ENCODE measurements around the gene ZNF79.

The ZNF79 gene

GRCh38 chr9:127482662-127483061 is 58.5 kb downstream of the ZNF79 start:
- H3K9ac ChIP-seq (ENCODE audit: low read depth, low read length, poor library complexity) = no peak overlapping the region
- no peak overlapping the region for H3K4ac ChIP-seq (ENCODE audit: low read length)
- no peaks in the 10 kb centered on the region for H3K4me1 ChIP-seq (ENCODE audit: control insufficient read depth in 2 of 2, insufficient read depth in 1 of 2, low read depth in 1 of 2, low read length in 2 of 2)
- H3K4me2 ChIP-seq (ENCODE audit: insufficient read depth, low read length, poor library complexity, severe bottlenecking) = no peak overlapping the region
- no peak overlapping the region for H2BK5ac ChIP-seq (ENCODE audit: low read length)
- no peaks in the 10 kb centered on the region for H3K79me1 ChIP-seq (ENCODE audit: low read depth, low read length)
- no peak for DNase-seq (ENCODE audit: low spot score)
- H3K27me3 ChIP-seq (ENCODE audit: control insufficient read depth in 3 of 3, insufficient read depth in 3 of 3, low read depth in 1 of 3, low read length in 3 of 3) = no peaks in the 10 kb centered on the region
- no peak overlapping the region for H3K27ac ChIP-seq (replicated peaks; ENCODE audit: low read length)
- H2AFZ ChIP-seq (ENCODE audit: low read length) = no peak overlapping the region
- peaks cover 7 to 53% of the 10 kb centered on the region in 2 donors for H3K36me3 ChIP-seq (replicated peaks in 1 of 2; ENCODE audit: control insufficient read depth in 2 of 2, insufficient read depth in 2 of 2, low read length in 2 of 2)
- H2AK5ac ChIP-seq (ENCODE audit: low read depth, low read length) = no peak overlapping the region
- no peak overlapping the region for H2BK15ac ChIP-seq (ENCODE audit: low read length)
- H3K14ac ChIP-seq (ENCODE audit: low read length) = no peak overlapping the region
- H4K8ac ChIP-seq (ENCODE audit: low read depth, low read length) = no peak overlapping the region
- H3K9me3 ChIP-seq (replicated peaks in 1 of 2; ENCODE audit: control insufficient read depth in 2 of 2, insufficient read depth in 1 of 2, low read depth in 1 of 2, low read length in 2 of 2) = no peaks in the 10 kb centered on the region
- no peak overlapping the region for H3K4me3 ChIP-seq (ENCODE audit: low read length in 2 of 2)
- no peak overlapping the region for H2BK120ac ChIP-seq (ENCODE audit: low read depth, low read length)
- H2BK12ac ChIP-seq (ENCODE audit: low read length) = no peak overlapping the region
- no peak overlapping the region for H3K23ac ChIP-seq (ENCODE audit: low read depth, low read length, poor library complexity)
- H4K91ac ChIP-seq (ENCODE audit: low read depth, low read length, poor library complexity) = no peak overlapping the region
- no CpG with 5 or more reads among the region's 9 CpGs for WGBS, 2 donors (ENCODE audit: extremely low coverage in 2 of 2, insufficient read length in 2 of 2, insufficient replicate concordance in 1 of 2)
- no peak overlapping the region for H3K18ac ChIP-seq (ENCODE audit: low read length)

DNA sequence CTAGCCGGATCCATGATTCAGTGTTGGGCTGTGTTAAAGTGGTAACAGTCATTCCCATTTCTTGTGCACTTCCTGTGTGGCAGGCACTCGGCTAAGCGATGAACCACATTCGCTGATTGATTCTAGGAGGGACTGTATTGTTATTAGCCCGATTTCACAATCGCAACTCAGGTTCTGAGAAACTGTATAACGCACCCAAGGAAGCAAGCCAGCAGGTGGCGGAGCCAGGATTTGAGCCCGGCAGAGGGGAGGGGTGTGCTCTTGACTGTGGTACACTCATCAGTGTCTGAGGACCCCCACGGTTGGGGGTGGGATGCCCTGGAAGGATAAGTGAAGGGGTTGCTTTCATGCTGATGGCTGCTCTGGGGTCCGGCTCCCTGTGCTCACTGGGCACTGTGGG is 61.8 kb downstream of the ZNF79 start:
- Histone ChIP-seq H3K36me3 (replicated peaks in 1 of 2; ENCODE audit: control insufficient read depth in 2 of 2, insufficient read depth in 2 of 2, low read length in 2 of 2) (peaks cover 0 to 28% of the 10 kb centered on the region in 2 donors), H3K4me3 (ENCODE audit: low read length in 2 of 2) (peak overlapping the region in 1 of 2 donors; percentile 1), H3K18ac (ENCODE audit: low read length) (no peak overlapping the region), H2BK5ac (ENCODE audit: low read length) (no peak overlapping the region), H3K27me3 (ENCODE audit: control insufficient read depth in 3 of 3, insufficient read depth in 3 of 3, low read depth in 1 of 3, low read length in 3 of 3) (no peaks in the 10 kb centered on the region), H3K9ac (ENCODE audit: low read depth, low read length, poor library complexity) (no peak overlapping the region), H3K4me1 (ENCODE audit: control insufficient read depth in 2 of 2, insufficient read depth in 1 of 2, low read depth in 1 of 2, low read length in 2 of 2) (peaks cover 0 to 2% of the 10 kb centered on the region in 2 donors), H2AK5ac (ENCODE audit: low read depth, low read length) (no peak overlapping the region), H2BK12ac (ENCODE audit: low read length) (no peak overlapping the region), H3K23ac (ENCODE audit: low read depth, low read length, poor library complexity) (no peak overlapping the region), H2AFZ (ENCODE audit: low read length) (no peak overlapping the region), H4K91ac (ENCODE audit: low read depth, low read length, poor library complexity) (no peak overlapping the region), H3K27ac (replicated peaks; ENCODE audit: low read length) (no peak overlapping the region), H3K9me3 (replicated peaks in 1 of 2; ENCODE audit: control insufficient read depth in 2 of 2, insufficient read depth in 1 of 2, low read depth in 1 of 2, low read length in 2 of 2) (no peaks in the 10 kb centered on the region), H2BK120ac (ENCODE audit: low read depth, low read length) (no peak overlapping the region), H3K79me1 (ENCODE audit: low read depth, low read length) (no peaks in the 10 kb centered on the region), H3K14ac (ENCODE audit: low read length) (no peak overlapping the region), H4K8ac (ENCODE audit: low read depth, low read length) (no peak overlapping the region), H3K4me2 (ENCODE audit: insufficient read depth, low read length, poor library complexity, severe bottlenecking) (no peak overlapping the region), H2BK15ac (ENCODE audit: low read length) (no peak overlapping the region), H3K4ac (ENCODE audit: low read length) (no peak overlapping the region)
- no peak for DNase-seq (ENCODE audit: low spot score)
- no CpG with 5 or more reads among the region's 11 CpGs for WGBS, 2 donors (ENCODE audit: extremely low coverage in 2 of 2, insufficient read length in 2 of 2, insufficient replicate concordance in 1 of 2)

DNA sequence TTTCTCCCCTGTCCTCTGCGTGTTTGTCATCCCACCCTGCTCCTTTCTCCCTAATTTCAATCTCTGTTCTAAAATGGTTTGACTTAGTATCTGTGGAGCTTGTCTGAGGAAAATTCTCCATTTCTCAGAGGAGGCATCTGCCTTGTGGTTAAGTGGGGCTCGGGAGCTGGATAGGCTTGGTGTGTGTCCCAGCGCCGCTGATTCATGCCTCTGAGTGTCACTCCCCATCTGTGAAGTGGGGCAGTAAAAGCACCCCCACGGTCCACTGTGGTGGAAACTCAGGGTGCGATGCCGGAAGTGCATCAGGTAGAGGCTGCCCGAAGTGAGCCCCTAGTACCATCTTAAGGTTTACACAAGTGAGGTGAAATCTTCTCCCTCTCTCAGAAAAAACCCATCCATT is 64.8 kb downstream of the ZNF79 start:
- no peak overlapping the region for H4K91ac ChIP-seq (ENCODE audit: low read depth, low read length, poor library complexity)
- H3K27ac ChIP-seq (replicated peaks; ENCODE audit: low read length) = no peak overlapping the region
- no peaks in the 10 kb centered on the region for H3K27me3 ChIP-seq (ENCODE audit: control insufficient read depth in 3 of 3, insufficient read depth in 3 of 3, low read depth in 1 of 3, low read length in 3 of 3)
- no peak overlapping the region for H3K23ac ChIP-seq (ENCODE audit: low read depth, low read length, poor library complexity)
- H2BK5ac ChIP-seq (ENCODE audit: low read length) = no peak overlapping the region
- H3K36me3 ChIP-seq (replicated peaks in 1 of 2; ENCODE audit: control insufficient read depth in 2 of 2, insufficient read depth in 2 of 2, low read length in 2 of 2) = peaks cover 3 to 23% of the 10 kb centered on the region in 2 donors
- H3K4me3 ChIP-seq (ENCODE audit: low read length in 2 of 2) = no peak overlapping the region
- H4K8ac ChIP-seq (ENCODE audit: low read depth, low read length) = no peak overlapping the region
- H3K4ac ChIP-seq (ENCODE audit: low read length) = no peak overlapping the region
- no peak overlapping the region for H3K4me2 ChIP-seq (ENCODE audit: insufficient read depth, low read length, poor library complexity, severe bottlenecking)
- no peaks in the 10 kb centered on the region for H3K9me3 ChIP-seq (replicated peaks in 1 of 2; ENCODE audit: control insufficient read depth in 2 of 2, insufficient read depth in 1 of 2, low read depth in 1 of 2, low read length in 2 of 2)
- no peak overlapping the region for H2BK120ac ChIP-seq (ENCODE audit: low read depth, low read length)
- no peak overlapping the region for H3K9ac ChIP-seq (ENCODE audit: low read depth, low read length, poor library complexity)
- no peaks in the 10 kb centered on the region for H3K79me1 ChIP-seq (ENCODE audit: low read depth, low read length)
- no peak overlapping the region for H2AFZ ChIP-seq (ENCODE audit: low read length)
- H3K18ac ChIP-seq (ENCODE audit: low read length) = no peak overlapping the region
- no CpG with 5 or more reads among the region's 8 CpGs for WGBS, 2 donors (ENCODE audit: extremely low coverage in 2 of 2, insufficient read length in 2 of 2, insufficient replicate concordance in 1 of 2)
- H2AK5ac ChIP-seq (ENCODE audit: low read depth, low read length) = no peak overlapping the region
- no peak for DNase-seq (ENCODE audit: low spot score)
- H2BK15ac ChIP-seq (ENCODE audit: low read length) = no peak overlapping the region
- H2BK12ac ChIP-seq (ENCODE audit: low read length) = no peak overlapping the region
- peaks cover 5 to 7% of the 10 kb centered on the region in 2 donors for H3K4me1 ChIP-seq (ENCODE audit: control insufficient read depth in 2 of 2, insufficient read depth in 1 of 2, low read depth in 1 of 2, low read length in 2 of 2)
- no peak overlapping the region for H3K14ac ChIP-seq (ENCODE audit: low read length)

- Histone ChIP-seq H2AFZ (ENCODE audit: low read length) (peak overlapping the region; percentile 43), H3K79me1 (ENCODE audit: low read depth, low read length) (no peaks in the 10 kb centered on the region), H4K8ac (ENCODE audit: low read depth, low read length) (no peak overlapping the region), H2BK120ac (ENCODE audit: low read depth, low read length) (no peak overlapping the region), H3K18ac (ENCODE audit: low read length) (no peak overlapping the region), H3K4me2 (ENCODE audit: insufficient read depth, low read length, poor library complexity, severe bottlenecking) (no peak overlapping the region), H3K4ac (ENCODE audit: low read length) (no peak overlapping the region), H2BK5ac (ENCODE audit: low read length) (no peak overlapping the region), H3K9ac (ENCODE audit: low read depth, low read length, poor library complexity) (peak overlapping the region; percentile 71), H4K91ac (ENCODE audit: low read depth, low read length, poor library complexity) (no peak overlapping the region), H3K4me3 (ENCODE audit: low read length in 2 of 2) (no peak overlapping the region), H3K9me3 (replicated peaks in 1 of 2; ENCODE audit: control insufficient read depth in 2 of 2, insufficient read depth in 1 of 2, low read depth in 1 of 2, low read length in 2 of 2) (no peaks in the 10 kb centered on the region), H2BK12ac (ENCODE audit: low read length) (no peak overlapping the region), H3K14ac (ENCODE audit: low read length) (no peak overlapping the region), H3K27me3 (ENCODE audit: control insufficient read depth in 3 of 3, insufficient read depth in 3 of 3, low read depth in 1 of 3, low read length in 3 of 3) (no peaks in the 10 kb centered on the region), H2BK15ac (ENCODE audit: low read length) (no peak overlapping the region), H2AK5ac (ENCODE audit: low read depth, low read length) (no peak overlapping the region), H3K27ac (replicated peaks; ENCODE audit: low read length) (no peak overlapping the region), H3K36me3 (replicated peaks in 1 of 2; ENCODE audit: control insufficient read depth in 2 of 2, insufficient read depth in 2 of 2, low read length in 2 of 2) (peaks cover 6 to 25% of the 10 kb centered on the region in 2 donors), H3K23ac (ENCODE audit: low read depth, low read length, poor library complexity) (no peak overlapping the region), H3K4me1 (ENCODE audit: control insufficient read depth in 2 of 2, insufficient read depth in 1 of 2, low read depth in 1 of 2, low read length in 2 of 2) (peaks cover 5 to 7% of the 10 kb centered on the region in 2 donors)
- no CpG with 5 or more reads among the region's 22 CpGs for WGBS, 2 donors (ENCODE audit: extremely low coverage in 2 of 2, insufficient read length in 2 of 2, insufficient replicate concordance in 1 of 2)
- peak; percentile 39 for DNase-seq (ENCODE audit: low spot score)
Observed at GRCh38 chr9:127489471-127490115, 65.4 kb downstream of the ZNF79 start.

Measured in neuronal stem cell (in vitro differentiated cells).